HepG2 (cell line): ENCODE results near the gene CBX5. TPM values are rescaled to one million over a fixed set of nuclear protein-coding genes. Genes with fewer than 3 reads are reported as not detected.

Experiments used
- BCLAF1 ChIP-seq: fragments of 450-650 bp; IDR thresholded peaks from 2 replicates; pipeline ENCODE4 v1.6.1; 2017; ENCODE audit warnings: mild to moderate bottlenecking
- DPF2 ChIP-seq: sonication (generic); formaldehyde crosslinking; IDR thresholded peaks from 2 replicates; pipeline ENCODE4 v1.4.0; 2020; ENCODE audit warnings: mild to moderate bottlenecking, low read depth, missing genetic modification reagents, borderline replicate concordance
- EEA1 ChIP-seq: sonication (generic); formaldehyde crosslinking; IDR thresholded peaks from 2 replicates; pipeline ENCODE4 v1.5.1; 2020; ENCODE audit warnings: mild to moderate bottlenecking, missing genetic modification reagents, borderline replicate concordance
- ETV6 ChIP-seq: sonication (generic); formaldehyde crosslinking; conservative IDR thresholded peaks from 2 replicates; pipeline ENCODE4 v1.4.0; 2020; ENCODE audit warnings: missing genetic modification reagents
- FOXJ3 ChIP-seq: sonication (generic); formaldehyde crosslinking; IDR thresholded peaks from 2 replicates; pipeline ENCODE4 v1.4.0; 2020; ENCODE audit warnings: missing genetic modification reagents, mild to moderate bottlenecking, borderline replicate concordance
- HMGA1 ChIP-seq: sonication (generic); formaldehyde crosslinking; conservative IDR thresholded peaks from 2 replicates; pipeline ENCODE4 v1.4.0; 2020; ENCODE audit warnings: missing genetic modification reagents
- KAT8 ChIP-seq: IDR thresholded peaks from 2 replicates; pipeline ENCODE4 v1.6.1; 2016; ENCODE audit warnings: missing genetic modification reagents, missing compliant biosample characterization
- NFYC ChIP-seq: IDR thresholded peaks from 2 replicates; pipeline ENCODE4 v1.6.1; 2016; ENCODE audit warnings: missing genetic modification reagents, missing compliant biosample characterization
- NR1H2 ChIP-seq: sonication (generic); formaldehyde crosslinking; IDR thresholded peaks from 2 replicates; pipeline ENCODE4 v1.8.1; 2022; ENCODE audit warnings: low read depth, missing genetic modification reagents, borderline replicate concordance
- SRSF9 ChIP-seq: fragments of 200-400 bp; formaldehyde crosslinking; IDR thresholded peaks from 2 replicates; pipeline ENCODE4 v1.6.1; 2018; ENCODE audit warnings: borderline replicate concordance, mild to moderate bottlenecking, low read depth, low read length; ENCODE audit not compliant: insufficient read depth, poor library complexity, severe bottlenecking
- ZKSCAN5 ChIP-seq: sonication (generic); formaldehyde crosslinking; IDR thresholded peaks from 2 replicates; pipeline ENCODE4 v1.5.1; 2020; ENCODE audit warnings: mild to moderate bottlenecking, missing genetic modification reagents
- ZNF367 ChIP-seq: sonication (generic); formaldehyde crosslinking; IDR thresholded peaks from 2 replicates; pipeline ENCODE4 v1.4.0; 2020; ENCODE audit warnings: missing genetic modification reagents, borderline replicate concordance
- ZNF607 ChIP-seq: sonication (generic); formaldehyde crosslinking; IDR thresholded peaks from 2 replicates; pipeline ENCODE4 v1.5.1; 2020; ENCODE audit warnings: missing genetic modification reagents, mild to moderate bottlenecking, borderline replicate concordance
- ZNF646 ChIP-seq: sonication (generic); formaldehyde crosslinking; IDR thresholded peaks from 2 replicates; pipeline ENCODE4 v1.9.0; 2021; ENCODE audit warnings: mild to moderate bottlenecking, missing genetic modification reagents
- ZNF687 ChIP-seq: sonication (generic); formaldehyde crosslinking; IDR thresholded peaks from 2 replicates; pipeline ENCODE4 v1.5.1; 2020; ENCODE audit warnings: mild to moderate bottlenecking, missing genetic modification reagents, moderate library complexity
- polyA plus RNA-seq, 8 experiments: library from polyadenylated mRNA; depleted of rRNA in 3 of 8; stranded (reverse) in 7 of 8; unstranded in 1 of 8; fragments of >200 nt; fragmentation: Illumina TruSeq in 4 of 8; extraction: Trizol in 4 of 8; gene quantifications; 2 replicates each; pipeline versions ENCODE4 v1.2.1 to v1.2.3, GENCODE V29; 2011 to 2016; ENCODE audit warnings: low read depth in 4 of 8, missing spikeins in 1 of 8, mixed read lengths in 1 of 8; ENCODE audit not compliant: insufficient read depth in 1 of 8
- total RNA-seq, 5 experiments: library from RNA; depleted of rRNA; stranded (reverse); fragments of >200 nt; fragmentation: Illumina TruSeq; extraction: Trizol; gene quantifications; 2 replicates each; pipeline ENCODE4 v1.2.3, GENCODE V29; 2016; ENCODE audit warnings: low read depth in 1 of 5

The CBX5 gene
- total and polyA plus RNA-seq, 2 of the 13 experiments (the other 11 are each of a cell fraction or from before 2014, with no cell fraction given): 16.0 to 22.2 TPM

- no peak for TF ChIP-seq BCLAF1
- TF ChIP-seq KAT8 (CRISPR knock-in tag): peak; percentile 54; the same call in 1 of the 2 replicates
- TF ChIP-seq ZNF607 (CRISPR knock-in tag): 0 out of 2 replicates have a peak, but pooled peaks have one; percentile 31
- peak; percentile 70 for TF ChIP-seq ZNF687 (CRISPR knock-in tag)
- TF ChIP-seq SRSF9: no peak
- no peak for TF ChIP-seq FOXJ3 (CRISPR knock-in tag)
- TF ChIP-seq EEA1: no peak
- TF ChIP-seq ZKSCAN5 (CRISPR knock-in tag): no peak
- no peak; the same call in 1 of the 2 replicates for TF ChIP-seq NR1H2 (CRISPR knock-in tag)
- no peak for TF ChIP-seq DPF2 (CRISPR knock-in tag)
- TF ChIP-seq NFYC (CRISPR knock-in tag): no peak
- TF ChIP-seq ETV6 (CRISPR knock-in tag): no peak
- TF ChIP-seq ZNF367 (CRISPR knock-in tag): no peak
- TF ChIP-seq ZNF646 (CRISPR knock-in tag): no peak
- TF ChIP-seq HMGA1: no peak
These were observed 65.1 kb downstream of the CBX5 start (continued) for GRCh38 chr12:54214553-54215406.
